ENCODE results near the gene FAM234B.
"Not testable (repeated sequence)": the region's sequence is repeated elsewhere in the genome, so short reads cannot be mapped to it uniquely, and the experiment has no call there.

Gene FAM234B

DNA sequence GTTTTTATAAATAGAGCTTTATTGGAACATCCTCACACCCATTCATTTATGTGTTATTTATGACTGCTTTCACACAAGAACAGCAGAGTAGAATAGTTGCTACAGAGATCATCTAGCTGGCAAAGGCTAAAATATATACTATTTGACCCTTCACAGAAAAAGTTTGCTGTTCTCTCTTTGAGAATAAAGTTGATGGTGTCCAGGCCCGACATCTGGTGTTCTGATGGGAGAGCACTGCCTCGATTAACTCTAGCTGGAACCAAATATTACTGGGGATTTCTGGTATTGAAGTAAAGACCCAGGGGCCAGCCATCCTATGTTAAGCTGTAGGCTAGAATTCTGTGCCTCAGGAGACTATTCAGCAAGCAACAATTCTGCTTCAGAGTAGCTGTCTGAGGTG, 21.8 kb downstream of the FAM234B start:
- DNase-seq: no peak

DNA sequence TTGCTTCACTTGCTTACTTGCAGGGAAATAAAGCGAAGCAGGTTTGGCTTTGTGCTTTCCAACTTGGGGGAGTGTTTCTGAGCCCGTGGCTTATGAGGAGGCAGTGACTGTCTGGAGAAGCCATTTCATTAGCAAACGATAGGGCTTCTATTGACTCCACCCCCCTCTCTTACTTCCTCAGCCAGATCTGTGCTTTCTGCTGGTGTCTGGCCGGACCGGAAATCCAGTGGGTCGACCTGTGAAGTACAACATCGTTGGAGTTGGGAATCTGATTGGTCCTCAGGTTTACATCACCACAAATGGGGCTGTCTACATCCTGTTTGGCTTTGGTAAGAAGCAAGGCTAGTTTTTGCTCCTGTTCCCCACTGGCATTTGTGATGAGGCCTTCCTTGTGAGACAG, 22.3 kb downstream of the FAM234B start:
- no peak for DNase-seq

DNA sequence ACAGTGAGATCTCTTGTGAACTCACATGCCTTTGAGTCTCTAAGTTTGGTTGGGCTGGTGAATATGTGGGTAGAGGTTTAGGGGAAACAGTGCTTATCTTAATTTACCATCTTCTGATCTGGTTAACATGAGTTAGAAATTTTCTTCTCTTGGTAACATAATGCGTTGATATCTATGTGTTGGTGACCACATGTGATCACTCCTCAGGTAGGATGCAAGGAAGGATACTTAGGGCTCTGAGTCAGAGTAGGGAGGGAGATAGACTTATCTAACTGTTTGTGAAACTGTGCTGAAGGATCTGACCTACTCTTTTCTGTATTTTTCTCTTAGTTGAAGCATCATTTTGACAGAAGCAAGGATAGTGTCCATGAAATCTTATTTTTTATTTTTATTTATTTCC, 23.1 kb downstream of the FAM234B start:
- no peak for DNase-seq

DNA sequence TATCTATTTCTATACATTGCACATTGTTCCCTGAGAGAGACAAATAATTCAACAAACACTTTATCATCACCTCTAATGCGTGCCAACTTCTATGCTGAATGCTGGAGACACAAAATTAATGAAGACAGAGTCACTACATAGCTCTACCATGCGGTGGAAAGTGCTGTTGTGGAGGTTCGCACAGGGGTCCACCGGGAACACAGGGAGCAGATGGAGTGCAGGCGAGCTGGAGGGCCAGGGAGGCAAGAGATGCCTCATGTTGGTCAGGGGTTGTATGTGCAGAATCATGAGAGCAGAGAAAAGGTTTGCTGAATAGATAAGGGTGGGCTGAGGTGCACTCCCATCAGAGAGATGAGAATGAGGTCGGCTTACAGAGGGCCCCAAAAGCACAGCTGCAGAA, 25.2 kb downstream of the FAM234B start:
- no peak for DNase-seq

DNA sequence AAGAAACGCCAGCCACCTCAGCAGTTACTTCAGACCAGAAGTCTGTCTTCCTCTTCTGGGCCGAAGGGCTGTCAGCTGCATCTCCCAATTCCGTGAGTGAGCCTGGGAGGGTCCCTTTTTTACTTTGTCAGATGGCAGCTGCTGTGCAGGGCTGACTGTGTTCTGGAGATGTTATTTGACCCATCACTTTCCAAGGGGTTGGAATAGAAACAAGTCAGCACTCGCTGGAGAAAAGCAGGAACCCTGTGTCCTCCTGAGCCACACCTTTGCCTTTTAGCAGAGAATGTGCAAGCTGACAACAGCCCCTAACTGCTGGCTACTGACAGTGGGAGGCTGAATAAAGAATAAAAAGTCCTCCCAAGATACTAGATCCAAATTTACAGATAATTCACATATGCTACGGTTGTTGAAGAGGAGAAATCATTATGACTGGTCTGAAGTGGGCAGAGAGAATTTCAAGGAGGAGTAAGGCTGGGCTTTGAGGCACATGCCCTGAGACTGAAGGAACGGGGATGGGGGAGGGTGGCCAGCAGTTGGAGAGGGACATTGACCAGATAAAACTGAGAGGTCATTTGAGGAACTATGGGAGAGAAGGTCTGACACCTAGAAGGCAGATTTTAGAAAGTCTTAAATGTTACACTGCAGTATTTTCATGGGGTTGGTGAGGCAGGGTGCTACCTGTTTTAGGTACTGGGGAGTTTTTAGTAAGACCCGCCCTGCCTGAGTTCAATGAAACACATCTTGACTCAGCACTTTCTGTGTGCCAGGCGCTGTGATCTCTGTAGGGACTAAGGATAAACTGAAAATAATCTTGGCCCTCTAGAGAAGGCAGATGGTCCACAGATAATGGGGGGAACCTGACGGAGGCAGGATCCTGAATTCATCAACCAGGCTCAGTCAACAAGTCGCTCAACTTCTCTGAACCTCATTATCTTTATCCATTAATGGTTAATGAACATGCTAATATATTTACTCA, 27.4 kb downstream of the FAM234B start:
- no peak for DNase-seq

DNA sequence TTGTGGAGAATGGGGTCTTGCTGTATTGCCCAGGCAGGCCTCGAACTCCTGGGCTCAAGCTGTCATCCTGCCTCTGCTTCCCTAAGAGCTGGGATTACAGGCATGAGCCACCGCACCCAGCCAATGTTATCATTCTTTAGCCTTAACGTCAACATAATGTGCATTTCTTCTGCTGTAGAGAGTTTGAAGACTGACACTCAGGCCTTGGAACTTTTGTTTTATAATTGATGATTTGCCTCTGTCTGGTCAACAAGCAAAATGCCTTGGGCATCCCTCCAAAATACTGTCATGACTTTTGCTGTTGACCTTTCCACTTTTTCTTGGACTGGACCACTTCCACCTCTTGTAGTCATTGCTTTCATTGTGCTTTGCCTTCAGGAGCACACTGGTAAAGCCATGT, 29.0 kb downstream of the FAM234B start:
- no peak for DNase-seq

DNA sequence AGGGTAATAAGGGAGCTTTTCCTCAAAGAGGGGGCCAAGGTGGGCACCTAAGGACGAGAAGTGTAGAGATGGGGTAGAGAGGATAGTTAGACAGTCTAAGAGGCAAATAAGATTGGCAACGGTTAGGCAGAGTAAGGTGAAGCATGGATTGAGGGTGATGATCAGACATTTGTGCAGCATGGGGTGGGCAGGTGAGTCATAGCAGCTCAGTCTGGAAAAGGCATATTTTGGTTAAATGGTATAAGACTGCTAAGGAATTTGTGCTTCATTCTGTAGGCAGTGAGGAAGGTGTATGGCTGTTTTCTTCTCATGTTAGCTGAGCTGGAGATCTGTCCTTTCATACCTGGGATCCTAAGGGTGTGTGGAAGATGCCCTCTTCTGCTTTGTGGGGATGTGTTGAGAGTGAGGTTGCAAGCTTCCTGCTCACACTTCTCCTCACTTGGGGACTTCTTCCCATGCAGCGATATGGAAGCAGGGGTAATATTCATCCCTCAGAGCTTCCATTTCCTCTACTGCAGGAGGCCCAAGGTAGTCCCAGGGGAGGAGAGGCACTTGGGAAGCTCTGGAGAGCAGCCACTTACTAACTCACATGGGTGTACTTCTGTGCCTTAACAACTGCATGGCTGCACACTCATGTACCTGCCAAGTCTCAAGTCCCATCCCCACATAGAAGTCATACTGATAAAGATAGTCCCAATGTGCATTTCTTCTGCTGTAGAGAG, 30.4 kb downstream of the FAM234B start:
- DNase-seq: no peak

DNA sequence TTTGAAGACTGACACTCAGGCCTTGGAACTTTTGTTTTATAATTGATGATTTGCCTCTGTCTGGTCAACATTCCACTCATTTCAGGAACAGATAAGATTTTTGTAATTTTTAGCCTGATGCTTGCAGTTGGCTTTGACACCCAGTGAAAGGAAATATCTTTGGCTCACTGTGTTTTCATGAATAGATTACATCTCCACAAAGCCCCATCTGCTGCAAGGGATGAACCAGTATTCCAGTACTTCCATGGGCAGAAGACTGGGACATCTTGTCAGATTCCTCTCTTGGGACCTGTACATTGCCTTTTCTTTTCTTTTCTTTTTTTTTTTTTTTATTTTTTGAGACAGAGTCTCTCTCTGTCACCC, 30.9 kb downstream of the FAM234B start:
- no peak for DNase-seq

DNA sequence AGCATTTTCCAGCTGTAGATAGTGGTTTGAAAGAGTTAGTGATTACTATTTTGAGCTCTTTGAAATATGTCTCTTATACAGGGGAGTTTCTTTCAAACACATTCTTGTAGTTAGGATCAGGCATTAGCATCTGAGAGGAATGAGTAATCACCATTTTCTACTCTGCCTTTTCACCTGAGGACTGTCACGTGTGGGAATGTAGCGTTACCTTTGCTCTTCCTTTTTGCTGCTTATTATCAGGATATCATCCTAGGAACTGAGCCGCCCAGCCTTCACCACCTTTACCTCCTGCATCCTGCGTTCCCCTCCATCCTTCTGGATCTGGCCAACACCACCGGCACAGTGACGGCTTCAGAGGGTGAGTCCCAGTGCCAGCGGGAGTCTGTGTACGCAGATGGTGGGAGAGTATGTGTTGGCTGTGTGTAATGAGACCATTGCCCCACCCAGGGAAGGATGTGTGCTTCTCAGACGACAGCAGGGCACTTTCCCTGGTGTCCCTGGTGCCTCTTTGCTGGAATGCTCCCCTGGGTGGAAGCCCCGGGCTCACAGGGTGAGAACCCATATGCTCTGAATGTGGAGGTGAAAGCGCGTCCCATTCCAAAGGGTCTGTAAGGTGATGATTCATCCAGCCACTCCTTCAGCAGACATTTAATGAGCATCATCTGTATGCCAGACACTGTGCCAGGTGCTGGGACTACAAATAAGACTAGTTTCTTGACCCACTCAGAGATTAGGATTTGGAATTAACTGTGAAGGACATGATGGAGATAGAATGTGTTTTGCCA, 31.8 kb downstream of the FAM234B start:
- DNase-seq: no peak

DNA sequence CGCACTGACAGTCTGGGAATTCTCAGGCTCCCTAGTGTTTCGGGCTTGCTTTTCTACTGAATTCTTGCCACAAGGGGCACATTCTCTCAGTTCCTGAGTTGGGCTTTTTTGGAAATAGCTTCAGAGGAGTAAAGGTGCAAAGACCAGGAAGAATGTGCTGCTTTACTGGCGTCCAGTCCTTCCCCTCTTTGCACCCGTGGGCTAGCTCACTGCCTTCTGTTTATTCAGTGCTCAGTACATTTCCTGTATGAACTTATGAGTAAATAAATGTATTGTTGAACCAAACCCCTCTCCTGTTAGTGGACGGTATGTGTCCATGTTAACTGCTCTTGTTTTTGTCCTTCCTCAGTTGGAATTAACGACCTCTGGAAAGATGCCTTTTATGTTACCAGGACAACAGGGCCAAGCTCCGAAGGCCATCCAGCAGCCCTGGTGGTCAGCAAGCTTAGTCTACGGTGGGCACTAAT, 35.3 kb downstream of the FAM234B start:
- DNase-seq: no peak

DNA sequence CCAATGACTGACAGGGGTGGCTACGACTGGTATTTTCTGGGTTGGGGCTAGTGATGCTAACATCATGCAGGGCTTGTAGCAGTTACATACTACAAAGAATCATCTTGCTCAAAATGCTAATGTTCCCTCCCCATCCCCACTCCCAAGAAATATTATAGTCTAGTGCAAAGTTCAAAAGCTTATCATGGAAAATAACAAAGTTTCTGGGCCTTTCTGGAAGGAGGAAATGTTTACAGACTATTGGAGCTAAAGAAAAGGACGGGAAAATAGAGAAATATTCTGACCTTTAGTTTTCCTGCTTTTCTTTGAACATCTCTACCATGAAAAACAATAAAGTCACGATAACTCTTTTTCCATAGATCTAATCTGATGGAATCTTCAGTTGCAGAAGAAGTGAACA, 36.1 kb downstream of the FAM234B start:
- no peak for DNase-seq

DNA sequence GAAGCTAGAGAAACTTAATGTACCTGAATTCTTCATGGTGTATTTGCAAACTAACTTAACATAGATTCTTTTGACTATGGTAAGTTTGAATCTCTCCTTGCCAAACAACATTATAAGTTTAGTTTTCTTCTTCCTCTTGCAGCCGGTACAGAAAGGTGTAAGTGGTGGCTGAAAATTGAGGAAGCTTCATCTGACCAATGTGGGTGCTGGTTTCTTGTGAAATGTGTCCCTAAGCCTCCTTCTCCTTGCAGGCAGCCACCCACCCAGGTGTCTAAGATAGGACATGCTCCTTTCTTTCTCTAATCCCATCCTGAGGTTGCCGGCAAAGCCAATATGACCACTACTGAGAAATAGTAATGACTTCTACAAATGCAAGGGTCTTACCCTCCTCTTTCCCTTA, 38.7 kb downstream of the FAM234B start:
- DNase-seq: no peak

DNA sequence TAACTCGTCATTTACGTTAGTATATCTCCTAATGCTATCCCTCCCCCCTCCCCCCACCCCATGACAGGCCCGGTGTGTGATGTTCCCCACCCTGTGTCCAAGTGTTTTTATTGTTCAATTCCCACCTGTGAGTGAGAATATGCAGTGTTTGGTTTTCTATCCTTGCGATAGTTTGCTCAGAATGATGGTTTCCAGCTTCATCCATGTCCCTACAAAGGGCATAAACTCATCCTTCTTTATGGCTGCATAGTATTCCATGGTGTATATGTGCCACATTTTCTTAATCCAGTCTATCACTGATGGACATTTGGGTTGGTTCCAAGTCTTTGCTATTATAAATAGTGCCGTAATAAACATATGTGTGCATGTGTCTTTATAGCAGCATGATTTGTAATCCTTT, 39.5 kb downstream of the FAM234B start:
- DNase-seq: not testable (repeated sequence)

DNA sequence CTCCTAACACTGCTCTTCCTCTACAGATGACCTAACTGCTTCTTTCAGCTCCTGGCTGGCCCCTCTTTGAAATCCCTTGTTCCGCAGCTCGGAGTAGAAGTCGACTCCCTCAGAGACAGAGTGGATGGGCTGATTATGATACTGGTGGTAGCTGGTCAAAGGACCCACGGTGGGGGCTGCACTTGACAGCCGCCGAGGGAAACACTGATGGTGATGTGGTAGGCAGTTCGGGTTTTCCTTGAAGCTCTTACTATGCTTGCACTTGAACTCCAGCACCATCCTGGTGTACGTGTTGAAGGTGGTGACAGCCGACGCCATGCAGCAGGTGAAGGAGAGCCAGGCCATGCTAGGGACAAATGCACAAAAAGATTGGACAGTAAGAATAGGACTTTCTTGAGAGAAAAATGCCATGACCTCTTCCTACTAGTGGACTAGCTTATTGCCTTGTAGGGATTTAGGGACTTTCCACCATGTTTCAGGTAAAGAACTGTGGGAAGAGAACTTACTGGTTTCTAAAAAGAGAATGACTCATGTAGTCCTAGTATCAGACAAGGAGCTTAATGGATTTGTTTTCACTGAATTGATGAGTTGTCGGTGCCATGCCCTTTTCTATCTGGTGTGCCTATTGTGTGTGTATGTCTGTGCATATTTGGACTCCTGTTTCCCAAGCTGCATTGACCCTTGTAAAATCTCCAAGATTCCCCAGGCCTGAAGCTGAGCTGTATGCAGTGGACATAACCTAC, 40.9 kb downstream of the FAM234B start:
- DNase-seq: no peak

DNA sequence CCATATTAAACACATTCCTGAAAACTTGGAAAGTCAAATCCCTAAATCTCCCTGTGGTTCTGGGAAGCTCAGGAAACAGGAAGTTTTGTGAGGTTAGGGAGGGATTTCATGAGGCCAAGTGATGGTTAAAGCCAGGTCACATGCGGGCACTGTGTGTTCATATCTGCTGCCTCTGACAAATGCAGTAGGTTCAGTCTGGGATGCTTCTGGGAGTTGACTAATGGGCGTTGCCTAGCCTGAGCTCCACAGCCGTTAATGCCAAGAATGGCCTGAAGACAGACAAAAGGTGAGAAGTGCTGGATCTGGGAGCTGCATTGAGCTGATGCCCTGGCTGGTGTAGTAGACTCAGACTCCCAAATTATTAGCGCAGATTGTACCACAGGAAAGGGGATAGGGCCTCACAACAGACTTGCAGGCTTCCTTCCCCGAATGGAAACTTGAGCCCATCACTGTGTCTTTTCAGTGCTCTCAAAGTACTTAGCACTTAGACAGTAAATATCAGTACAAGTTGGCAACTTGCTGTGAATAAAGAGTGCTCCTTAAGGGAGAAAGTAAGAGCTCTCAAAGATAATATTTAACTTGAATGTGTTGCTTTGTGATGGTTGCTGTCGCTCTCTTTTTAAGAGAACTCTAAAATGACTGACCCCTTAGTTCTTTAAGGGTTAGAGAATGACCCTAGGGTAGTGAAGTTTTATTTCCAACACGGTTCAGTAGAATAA, 41.9 kb downstream of the FAM234B start:
- DNase-seq: no peak

DNA sequence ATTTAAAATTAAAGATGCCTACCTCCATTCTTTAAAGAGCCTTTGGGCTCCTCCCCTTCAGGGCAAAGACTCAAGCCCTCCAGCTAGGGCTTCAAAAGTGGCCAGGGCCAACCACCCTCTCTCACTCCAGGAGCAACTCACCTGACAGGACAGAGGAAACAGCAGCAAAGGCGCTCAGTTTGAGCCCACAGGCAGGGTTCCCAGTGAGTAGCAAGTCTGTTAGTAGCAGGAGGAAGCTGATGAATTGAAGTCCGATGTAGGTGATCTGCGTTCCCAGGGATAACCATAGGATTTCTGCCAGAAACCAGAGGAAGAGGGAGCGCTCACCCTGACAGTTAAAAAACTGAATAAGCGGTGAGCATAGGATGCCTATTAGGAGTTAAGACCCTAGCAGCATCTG, 43.6 kb downstream of the FAM234B start:
- DNase-seq: no peak

DNA sequence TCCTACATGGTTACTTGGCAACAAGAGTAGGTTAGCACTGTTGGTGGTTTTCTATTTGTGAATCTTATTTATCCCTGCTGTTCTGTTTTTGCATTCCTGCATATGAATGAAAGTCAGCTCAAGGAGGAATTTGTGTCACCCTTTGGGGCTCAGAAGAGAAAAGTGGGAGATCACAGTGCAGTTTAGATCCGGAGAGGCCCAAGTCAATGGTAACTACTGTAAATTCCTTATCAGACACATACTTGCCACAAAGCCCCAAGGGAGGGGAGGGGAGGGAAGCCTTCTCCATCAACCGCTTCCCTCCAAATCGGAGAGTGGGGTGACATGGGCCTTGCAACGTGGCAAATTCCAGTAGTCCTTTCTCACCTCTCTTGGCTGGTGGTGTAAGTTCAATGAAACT, 44.3 kb downstream of the FAM234B start:
- DNase-seq: no peak

DNA sequence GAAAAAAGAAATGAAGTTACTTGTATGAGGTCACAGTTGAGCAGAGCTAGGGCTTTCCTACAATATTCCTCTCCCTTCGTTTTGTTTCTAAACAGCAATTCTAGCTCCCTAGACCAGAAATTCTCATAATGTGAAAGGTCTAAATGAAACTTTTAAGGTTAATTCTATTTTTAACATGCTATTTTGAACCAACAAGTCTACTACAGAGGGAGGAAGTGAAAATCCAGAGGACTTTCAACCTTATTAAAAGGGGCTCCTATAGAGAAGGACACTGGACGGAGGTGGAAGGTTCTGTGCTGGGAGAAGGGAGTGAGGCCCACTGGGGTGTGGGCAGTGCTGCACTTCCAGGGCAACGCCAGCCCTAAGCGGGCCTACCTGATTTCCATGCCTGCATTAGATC, 45.9 kb downstream of the FAM234B start:
- DNase-seq: no peak

DNA sequence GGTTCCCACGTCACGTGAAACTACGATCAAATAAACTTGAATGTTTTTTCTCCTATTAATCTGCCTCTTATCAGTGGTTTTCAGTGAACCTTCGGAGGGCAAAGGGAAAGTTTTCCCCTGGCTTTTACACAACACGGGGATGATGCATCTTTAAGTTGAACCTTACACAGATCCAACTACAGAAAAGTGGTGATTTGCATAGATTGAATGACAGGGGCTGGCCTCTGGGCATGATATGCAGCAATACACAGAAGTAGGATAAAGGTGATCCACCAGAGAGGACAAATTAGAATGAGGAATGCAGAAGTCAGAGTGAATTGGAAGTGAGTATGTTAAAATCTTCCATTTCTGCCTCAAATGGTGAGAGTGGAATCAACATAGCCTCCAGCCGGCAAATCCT, 47.7 kb downstream of the FAM234B start:
- no peak for DNase-seq

DNA sequence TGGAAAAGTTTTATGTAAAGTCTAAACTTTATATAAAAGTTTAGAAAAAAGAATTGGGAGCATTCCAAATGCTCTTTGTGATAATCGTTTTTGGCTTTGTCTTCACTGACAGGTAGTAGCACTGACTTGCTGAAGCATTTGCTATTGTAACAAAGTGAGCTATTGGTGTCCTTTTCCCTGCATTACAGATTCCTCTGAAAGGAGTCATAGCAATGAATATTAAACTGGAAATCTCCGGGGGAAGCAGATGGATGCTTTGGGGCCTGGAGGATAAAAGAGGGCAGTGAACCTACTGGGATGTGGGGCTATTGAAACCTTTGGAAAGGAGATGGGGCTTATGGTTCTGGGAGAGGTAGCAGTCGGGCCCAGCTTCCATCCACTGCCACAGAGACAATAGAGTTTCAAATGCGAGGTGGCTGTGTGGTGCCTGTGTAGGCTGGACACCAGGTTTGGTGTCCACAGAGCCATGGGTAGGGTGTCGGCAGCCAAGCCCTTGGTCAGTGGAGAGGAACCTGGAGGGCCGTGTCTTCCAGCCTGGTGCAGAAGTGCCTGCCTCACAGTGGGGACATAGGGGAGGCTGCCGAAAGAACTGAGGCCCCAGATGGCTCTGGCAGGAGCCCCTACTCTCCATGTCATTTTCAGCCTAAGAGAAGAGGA, 49.1 kb downstream of the FAM234B start:
- DNase-seq: no peak

DNA sequence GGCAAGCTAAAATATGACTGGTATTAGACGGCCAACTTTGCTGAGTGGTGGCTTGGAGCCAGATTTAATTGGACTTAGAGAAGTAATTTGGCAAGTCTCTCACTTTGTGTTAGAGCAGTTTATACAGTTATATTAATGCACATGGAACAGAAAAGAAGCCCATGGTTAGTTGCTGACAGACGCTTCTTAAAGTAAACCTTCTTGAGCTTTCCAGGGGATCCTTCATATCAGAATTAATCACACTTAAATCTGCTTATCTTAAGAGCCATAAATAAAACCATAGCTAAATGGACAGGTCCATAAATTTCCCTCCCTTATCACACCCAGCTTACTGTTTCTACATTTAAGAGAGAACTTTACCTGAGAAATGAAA, 49.7 kb downstream of the FAM234B start:
- no peak for DNase-seq

DNA sequence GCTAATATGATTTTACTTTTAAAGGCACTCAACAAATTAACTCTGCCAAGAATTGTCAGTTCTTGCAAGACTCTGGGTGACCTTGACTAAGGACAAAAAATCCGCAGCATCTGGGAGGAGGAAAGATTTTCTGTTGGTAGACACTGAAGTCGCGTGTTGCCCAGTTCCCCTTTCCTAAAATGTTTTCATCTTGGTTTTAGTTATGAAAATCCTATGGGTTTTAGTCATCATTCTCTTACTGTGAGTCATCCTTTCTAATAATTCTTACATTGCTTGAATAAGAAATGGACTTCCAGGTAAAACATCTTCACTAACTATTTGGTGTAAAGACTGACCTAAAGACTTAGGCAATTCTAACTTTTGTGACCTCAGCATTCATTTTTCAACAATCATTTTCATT, 50.2 kb downstream of the FAM234B start:
- no peak for DNase-seq

Data from activated gamma-delta T cell treated with Interleukin-2 at 50 U/mL for 16 hours (primary cell).